Measurements from ENCODE around the gene FSTL5.
"Not testable (repeated sequence)": the region's sequence is repeated elsewhere in the genome, so short reads cannot be mapped to it uniquely, and the experiment has no call there.

FSTL5 gene

DNA sequence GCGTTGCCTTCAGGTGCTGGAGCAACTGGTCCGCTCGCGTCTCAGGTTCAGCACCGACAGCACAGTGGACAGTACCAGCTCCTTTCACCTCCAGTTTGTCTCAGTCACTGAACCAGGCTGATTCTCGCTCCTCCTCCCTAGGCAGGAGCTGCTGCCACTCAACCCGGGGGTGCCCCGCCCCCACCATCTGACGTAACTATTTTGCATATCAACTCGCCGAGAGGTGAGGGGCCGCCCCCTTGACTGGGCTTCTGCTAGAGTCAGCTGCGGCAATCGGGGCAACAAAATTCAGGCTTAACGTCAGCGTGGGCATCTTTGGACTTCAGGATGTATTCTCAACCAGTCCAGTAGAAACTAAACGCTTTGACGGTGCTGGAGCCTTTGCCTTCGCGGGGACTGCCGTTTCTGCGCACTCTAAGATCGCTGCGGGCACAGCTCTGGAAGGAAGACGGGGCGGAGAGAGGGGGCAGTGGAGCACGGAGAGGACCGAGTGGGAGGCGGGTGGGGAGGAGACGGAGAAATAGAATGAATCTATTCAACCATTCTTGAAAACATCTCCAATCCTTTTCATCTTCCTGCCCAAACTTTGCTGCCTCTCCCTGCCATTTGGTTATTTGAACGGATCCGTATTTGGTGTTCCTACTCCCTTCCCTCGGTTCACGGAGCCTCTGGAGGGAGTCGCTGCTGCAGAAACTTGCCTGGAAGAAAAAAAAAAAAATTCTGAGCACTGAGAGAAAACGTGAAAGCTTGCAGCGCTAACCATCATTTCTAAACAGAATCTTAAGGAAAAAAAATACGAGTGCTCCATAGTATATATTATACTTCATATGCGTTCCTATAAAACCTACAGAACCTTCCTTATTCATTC, at the start of gene FSTL5:
TSS of gene FSTL5 (minus strand) at position 109 of the 868 bp plus-strand sequence. CDS start 52,604 bp downstream, outside the sequence.
- DNase-seq (ENCODE audit: low spot score): peak; percentile 82

DNA sequence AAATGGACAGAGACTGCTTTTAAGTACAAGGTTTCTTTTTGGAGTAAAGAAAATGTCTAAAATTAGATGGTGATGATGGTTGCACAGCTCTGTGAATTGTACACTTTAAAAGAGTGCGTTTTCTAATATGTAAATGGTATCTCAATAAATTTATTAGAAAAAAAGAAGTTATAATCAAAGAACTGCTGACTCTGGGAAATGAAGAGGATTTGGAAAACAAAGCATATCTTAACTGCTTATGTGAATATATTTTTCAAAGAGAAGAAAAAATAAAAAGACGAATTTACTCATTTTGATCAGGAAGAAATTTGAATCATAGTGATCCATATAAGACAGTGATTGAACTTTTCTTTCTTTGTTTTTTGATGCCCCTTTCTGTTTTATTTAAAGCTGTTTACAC, 45.9 kb upstream of the FSTL5 start:
- DNase-seq (ENCODE audit: low spot score): no peak

DNA sequence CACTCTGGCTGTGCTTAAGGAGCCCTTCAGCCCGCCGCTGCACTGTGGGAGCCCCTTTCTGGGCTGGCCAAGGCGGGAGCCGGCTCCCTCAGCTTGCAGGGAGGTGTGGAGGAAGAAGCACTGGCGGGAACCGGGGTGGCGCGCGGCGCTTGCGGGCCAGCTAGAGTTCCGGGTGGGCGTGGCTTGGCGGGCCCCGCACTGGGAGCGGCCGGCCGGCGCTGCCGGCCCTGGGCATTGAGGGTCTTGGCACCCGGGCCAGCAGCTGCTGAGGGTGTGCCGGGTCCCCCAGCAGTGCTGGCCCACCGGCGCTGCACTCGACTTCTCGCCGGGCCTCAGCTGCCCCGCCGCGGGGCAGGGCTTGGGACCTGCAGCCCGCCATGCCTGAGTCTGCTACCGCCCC, 39.7 kb upstream of the FSTL5 start:
- not testable (repeated sequence) for DNase-seq (ENCODE audit: low spot score)

DNA sequence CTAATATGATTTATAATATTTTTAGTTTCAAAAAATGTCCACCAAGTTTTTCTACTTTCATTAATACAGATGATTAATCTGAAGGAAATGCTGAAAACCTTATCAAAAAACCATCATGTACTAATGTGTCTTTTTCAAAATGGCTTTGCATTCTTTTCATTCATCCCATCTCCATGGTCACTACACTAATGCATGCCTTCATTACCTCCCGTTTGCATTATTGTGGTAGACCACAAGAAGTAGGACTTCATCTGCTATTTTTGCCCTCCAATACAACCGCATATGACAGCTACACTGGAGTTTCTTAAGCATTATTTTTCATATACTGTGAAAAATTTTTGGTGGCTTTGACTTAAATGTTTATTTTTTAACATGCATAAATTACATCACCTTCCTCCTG, 37.9 kb upstream of the FSTL5 start:
- no peak for DNase-seq (ENCODE audit: low spot score)

DNA sequence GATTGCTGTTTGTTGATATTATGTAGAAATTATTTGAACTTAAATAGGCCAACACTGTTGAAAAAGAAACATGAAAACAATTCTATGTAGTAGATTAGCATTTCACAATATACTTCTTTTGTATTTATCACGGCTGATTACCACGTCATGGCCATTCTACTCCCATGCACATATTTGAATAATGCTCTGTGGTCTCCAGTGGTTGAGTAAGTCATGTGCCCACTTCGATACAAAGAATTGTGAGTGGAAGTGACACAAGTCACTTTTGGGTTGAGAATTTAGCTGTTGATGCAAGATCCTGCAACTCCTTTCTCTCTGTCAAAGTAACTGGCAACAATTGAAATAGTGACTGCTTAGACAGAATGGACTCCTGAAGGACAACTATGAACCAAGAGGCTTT, 6.7 kb upstream of the FSTL5 start:
- no peak for DNase-seq (ENCODE audit: low spot score)

DNA sequence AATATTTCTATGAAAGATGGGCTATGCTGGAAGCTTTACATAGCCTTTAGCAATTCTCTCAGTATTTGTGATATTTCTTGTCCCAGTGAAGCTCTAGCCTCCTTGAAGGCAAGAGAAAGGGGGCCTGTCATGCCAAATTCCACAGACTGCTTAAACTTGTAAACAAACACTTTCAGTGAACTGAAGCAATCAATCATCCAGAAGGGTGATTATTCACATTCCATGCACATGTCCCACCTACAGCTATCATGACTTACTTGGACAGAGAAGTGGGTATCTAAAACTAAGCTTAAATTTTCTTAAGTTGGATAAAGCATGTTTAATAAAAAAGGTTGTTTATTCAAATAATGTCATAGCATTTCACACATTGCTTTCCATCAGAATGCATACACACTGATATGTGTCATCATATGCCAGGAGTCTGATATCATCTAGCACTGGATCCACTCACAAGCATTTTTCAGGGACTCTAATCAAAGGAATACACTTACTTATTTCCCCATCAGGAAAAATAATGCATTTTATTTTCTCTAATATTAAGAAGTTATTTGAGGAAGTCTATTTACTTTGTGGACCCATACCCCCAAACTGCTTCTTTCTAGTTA, 1.2 kb upstream of the FSTL5 start:
- DNase-seq (ENCODE audit: low spot score): peak; percentile 2

DNA sequence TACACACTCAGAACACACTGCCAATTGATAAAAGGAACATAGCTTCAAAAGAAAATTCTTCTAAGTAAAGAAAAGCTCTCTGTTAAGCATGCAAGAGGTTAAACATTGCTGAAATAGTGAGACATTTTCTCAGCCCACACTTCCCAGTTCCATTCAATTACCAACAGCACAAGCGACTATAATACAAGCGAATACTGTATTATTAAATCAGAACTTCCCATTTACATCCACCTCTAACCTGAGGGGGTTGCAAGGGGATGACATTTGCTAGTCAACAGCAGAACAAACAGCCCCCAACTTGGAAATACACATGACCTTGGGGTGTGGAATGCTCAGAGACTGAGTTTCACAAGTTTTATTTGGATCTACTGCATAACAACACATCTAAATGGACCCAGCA, 1.1 kb downstream of the FSTL5 start:
- DNase-seq (ENCODE audit: low spot score): no peak

DNA sequence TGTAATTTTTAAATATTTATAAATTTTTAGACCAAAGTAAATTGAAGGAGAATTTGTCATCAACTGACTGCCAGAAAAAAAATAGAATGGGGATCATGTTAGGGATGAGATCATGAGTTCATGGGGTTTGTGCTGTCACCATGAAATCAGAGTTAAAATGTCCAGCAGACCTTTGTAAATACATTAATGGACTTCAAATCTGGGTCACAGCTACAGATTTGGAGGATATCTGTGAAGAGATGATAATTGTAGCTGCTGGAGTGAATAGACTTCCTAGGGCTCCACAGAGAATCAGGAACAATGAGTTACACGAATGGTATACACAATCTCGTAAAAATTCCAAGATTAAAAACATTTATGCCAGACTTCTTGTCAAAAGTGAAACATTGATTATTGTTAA, 6.6 kb downstream of the FSTL5 start:
- no peak for DNase-seq (ENCODE audit: low spot score)

DNA sequence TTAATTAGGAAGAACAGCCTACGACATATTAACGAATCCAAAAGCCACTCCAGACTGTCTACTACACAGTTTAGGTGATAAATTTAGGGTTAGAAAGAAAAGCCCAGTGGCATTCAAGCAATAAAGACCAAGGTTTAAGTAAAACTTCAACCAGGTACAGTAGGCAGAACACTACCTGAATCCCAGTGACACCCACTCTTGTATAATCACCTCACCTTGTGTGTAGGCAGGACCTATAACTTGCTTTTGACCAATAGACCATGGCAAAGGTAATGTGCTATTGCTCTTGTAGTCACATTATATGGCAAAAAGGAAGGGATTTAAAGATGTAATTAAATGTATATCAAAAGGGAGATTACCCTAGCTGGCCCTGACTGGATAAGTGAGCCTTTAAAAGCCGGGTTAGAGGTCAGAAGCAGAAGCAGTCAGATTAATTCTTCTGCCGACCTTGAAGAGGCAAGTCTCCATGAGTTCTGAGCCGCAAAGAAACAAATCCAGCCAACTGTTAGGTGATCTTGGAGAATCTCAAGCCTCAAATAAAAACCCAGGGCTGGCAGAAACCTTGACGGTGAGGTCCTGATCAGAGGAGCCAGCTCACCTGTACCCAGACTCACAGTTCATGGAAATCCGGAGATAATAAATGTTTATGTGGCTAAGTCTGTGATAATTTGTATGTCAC, 8.8 kb downstream of the FSTL5 start:
- DNase-seq (ENCODE audit: low spot score): no peak

DNA sequence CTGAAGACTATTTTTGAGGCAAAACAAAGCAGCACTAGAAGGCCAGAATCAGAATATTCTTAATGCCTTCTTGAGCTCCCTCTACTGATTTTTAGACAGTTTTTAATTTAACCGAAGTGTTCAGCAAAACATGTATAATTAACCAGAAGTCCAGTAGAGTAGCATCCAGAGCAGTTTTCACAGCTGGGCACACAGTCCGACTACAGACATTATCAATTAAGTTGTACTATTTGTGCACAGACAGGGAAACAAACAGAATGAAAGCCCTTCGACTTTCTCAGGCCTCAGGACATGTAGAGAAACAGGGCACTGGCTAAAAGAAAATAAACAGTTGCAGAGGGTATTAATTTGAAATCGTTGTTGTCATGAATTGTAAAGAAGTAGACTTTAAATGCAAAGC, 11.9 kb downstream of the FSTL5 start:
- no peak for DNase-seq (ENCODE audit: low spot score)

DNA sequence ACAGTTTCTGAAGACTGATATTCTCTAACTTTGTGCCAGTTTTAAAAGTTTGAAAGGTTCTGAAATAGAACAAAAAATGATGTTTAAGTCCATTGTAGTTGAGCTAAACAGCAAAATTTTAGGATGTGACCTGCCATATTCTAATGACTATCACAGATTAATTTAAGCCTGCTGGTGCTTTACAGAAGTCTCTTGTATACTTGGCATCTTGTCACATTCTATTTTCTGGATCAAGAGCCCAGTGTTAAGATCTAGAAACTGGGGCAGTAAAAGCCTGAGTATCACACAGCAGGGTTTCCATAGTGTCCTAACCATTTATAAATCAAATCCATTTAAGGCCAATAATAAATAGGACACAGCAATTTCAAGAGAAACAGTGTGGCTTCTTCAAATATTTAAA, 12.4 kb downstream of the FSTL5 start:
- no peak for DNase-seq (ENCODE audit: low spot score)

DNA sequence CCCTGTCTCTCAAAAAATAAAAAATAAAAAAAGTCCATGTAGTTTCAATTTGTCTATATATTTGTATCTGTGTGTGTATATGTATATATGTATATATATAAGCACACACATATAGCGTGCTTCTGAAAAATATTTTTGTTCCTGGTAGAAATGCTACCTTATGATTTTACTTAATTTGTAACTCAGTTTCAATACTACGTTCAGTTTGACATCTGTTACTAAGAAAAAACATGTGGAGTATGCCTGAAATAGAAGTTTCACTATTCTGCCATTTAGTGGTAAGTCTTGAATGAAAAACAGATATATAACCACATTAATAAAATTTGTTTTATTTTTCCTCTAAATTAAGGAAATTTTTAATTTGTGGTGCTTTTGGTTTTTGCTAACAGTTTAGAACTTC, 14.2 kb downstream of the FSTL5 start:
- no peak for DNase-seq (ENCODE audit: low spot score)

DNA sequence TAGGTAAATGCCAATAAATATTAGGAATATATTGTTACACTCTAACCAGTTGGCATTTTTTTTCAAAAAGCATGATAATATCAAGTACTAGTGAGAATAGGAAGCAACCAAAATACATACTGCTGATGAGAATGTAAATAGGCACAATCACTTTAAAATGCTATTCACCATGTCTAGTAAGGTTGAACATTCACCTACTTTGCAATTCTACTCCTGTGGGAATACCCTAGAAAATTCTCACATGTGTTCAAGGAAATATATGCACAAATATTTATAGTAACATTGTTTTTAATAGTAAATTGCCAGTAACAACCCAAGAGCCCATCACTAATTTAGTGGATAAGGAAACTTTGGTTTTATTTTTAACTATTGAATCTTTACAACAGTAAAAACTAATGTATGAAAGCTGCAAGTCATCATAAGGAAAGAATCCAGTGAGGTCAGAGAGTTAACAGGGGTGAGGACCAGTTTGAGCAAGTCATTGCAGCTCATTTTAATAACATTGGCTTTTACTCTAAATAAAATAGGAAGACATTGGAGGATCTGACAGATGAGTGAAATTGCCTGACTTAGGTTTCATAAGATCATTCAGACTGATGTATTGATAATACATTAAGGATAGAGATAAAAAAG, 23.6 kb downstream of the FSTL5 start:
- no peak for DNase-seq (ENCODE audit: low spot score)

DNA sequence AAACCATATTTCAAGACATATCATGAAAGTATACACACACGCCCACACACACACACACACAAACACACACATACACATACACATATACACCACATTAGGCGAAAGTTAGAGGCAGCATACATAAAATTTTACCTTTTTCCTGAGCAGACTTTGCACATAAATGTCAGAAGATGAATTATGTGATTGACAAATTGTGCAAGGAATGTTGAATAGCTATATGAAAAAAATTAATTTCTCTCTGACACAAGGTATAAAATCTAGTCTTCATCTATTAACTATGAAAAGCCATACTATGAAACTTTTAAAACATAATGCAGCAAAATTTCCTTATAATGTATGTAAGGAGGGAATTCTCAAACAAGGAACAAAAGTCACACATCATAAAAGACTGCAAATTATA, 24.4 kb downstream of the FSTL5 start:
- no peak for DNase-seq (ENCODE audit: low spot score)

DNA sequence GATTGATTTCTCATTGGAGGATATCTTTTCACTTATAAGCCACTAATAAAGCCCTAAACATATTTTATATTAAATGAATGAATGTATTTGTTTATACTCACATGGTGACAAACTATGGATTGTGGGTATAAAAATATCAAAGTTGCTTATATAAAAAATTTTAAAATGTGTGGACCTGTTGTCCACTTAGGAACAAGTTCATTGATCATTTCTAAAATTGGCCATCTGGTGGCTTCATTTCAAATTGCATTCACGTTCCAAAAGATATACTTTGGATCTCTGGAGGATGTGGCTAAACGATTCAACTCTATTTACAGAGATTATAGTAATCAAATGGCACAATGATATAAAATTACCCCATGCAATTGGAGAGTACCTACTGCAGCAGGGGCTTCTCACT, 32.5 kb downstream of the FSTL5 start:
- DNase-seq (ENCODE audit: low spot score): no peak

DNA sequence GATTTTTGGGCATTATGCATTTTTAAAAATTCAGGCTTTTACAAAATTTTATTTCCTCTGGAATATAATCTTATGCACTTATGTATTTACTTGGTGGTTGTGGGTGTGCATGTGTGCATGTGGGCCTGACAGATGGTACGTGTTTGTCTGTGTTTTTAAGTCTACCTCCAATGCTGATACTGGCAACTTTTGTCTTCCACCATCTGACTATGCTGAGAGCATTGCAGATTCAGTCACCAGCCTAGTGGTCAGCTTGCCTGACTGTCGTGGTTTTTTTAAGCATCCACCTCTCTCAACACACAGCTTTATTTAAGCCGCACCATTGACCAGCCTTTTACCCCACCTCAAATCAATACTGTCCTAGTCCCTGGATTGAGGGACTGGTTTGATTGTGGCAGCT, 37.1 kb downstream of the FSTL5 start:
- no peak for DNase-seq (ENCODE audit: low spot score)

DNA sequence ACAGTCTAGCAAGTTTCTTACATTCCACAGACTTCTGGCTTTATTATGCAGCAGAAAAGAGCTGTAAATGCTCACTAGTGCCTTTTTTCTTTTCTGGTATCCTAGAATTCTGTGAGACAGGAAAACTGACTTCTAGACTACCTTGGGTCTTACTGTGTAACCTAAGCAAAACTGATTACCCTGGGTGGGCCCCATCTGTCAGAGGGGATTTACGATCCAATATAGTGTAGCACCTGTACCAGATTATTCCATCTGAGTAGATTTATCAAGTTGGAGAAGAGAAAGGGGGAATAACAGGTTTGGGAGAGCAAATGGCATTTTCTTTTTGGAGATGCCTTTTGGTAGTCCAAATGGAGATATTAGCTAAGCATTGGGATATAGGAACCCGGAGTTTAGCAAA, 46.7 kb downstream of the FSTL5 start:
- no peak for DNase-seq (ENCODE audit: low spot score)

DNA sequence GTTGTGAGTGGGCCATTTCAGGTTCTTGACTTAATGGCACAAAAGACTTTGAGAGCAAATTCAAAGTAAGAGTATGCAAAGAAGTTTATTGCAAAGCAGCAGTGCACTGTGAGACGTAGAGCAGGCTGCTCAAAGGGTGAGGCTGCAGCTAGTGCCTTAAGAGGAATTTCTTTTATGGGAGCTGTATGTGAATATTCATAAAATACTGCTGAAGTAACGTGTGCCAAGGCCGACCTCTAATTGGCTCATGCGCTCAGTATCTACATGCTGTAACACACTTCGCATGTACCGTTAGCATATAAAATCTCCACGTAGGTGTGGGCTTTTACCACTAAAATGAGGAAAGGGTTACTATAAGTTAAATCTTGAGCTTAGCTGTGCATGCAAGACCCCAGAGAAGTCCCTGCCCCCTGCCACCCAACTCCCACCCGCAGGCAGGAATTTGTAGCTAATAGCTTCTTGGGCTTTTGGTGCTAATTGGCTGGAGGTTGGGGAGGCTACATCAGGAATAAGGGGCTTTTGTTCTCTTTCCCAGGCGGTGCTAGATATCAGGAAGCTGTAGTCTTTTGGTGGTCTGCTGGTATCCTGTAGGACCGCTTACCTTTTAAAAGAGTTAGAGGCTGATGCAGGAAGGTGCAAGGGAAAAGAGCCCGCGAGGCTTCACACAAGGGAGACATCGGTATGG, 47.6 kb downstream of the FSTL5 start:
- DNase-seq (ENCODE audit: low spot score): no peak

DNA sequence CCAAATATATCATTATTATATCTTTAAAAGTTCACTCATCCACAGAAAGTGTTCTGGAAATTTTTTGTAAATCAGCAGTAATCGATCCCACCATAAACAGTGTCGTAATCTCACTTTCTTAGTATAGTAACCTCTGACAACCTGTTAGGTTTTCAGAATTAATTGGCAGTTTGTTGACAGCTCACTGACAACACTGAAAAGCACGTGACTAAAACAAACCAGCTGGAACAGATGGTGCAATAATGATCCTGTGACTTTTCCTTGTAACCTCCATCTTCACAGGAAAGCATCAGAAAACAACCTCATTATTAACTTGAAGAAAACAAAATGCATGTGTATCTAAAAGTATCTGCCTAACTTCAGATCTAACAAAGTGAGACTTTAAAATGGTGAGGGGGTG, 48.5 kb downstream of the FSTL5 start:
- no peak for DNase-seq (ENCODE audit: low spot score)

DNA sequence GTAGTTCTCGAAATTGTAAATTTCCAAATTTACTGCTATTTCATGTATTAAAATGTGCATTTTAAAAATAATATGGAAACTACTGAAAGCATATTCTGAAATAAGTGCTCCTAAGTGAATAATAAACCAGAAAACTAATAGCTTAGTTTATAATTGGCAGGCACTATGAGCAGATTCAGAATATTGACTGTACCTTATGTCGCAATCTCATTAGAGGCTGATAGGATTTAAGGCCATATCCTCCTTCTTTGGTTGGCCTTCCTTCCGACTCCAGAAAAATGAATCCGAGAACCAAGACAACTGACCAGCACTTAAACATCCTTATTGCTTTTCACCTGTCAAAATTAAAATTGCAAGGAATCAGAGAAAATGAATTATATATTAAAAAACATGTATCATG, 52.7 kb downstream of the FSTL5 start:
- DNase-seq (ENCODE audit: low spot score): no peak

DNA sequence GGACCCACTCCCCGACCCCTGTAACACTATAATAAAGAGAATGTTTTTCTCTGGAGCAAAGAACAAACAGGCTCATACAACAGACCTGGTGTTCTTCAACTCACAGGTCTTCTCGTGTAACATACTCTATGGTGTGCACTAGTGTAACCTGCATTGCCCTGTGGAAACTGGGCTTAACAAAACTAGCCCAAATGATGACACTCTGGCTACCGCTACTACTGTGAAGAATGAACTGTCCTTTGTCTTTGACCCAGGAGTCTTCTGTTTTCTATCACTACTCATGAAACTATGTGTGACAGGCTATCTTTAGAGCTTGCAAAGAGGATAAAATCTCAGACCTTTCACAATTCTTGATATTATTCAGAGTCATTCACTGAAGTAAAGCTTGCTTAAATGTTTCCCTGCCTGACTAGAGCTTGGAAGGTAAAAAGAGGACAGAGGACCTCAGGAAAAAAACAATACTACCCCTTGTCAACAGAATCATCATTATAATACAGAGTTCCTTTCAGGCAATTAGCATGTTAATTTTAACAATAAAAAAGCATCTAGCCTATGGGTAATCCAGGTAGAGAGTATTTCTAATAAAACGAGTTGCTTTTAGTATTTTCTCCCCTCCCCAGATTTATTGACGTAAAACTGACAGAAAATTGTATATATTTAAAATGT, 59.2 kb downstream of the FSTL5 start:
- no peak for DNase-seq (ENCODE audit: low spot score)

DNA sequence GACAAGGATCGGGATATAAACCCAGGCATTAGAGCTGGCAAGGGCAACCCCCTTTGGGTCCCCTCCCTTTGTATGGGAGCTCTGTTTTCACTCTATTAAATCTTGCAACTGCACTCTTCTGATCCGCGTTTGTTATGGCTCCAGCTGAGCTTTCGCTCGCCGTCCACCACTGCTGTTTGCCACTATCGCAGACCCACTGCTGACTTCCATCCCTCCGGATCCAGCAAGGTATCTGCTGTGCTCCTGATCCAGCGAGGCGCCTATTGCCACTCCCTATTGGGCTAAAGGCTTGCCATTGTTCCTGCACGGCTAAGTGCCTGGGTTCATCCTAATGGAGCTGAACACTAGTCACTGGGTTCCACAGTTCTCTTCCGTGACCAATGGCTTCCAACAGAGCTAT, 59.9 kb downstream of the FSTL5 start:
- DNase-seq (ENCODE audit: low spot score): not testable (repeated sequence)

All from kidney tubule cell (primary cell).